ENCODE measurements around the gene ZFR2.
"Not testable (repeated sequence)": the region's sequence is repeated elsewhere in the genome, so short reads cannot be mapped to it uniquely, and the experiment has no call there.

The ZFR2 gene

GRCh38 chr19:3834349-3835054 is 34.3 kb downstream of the ZFR2 start:
- no peak for DNase-seq

DNA sequence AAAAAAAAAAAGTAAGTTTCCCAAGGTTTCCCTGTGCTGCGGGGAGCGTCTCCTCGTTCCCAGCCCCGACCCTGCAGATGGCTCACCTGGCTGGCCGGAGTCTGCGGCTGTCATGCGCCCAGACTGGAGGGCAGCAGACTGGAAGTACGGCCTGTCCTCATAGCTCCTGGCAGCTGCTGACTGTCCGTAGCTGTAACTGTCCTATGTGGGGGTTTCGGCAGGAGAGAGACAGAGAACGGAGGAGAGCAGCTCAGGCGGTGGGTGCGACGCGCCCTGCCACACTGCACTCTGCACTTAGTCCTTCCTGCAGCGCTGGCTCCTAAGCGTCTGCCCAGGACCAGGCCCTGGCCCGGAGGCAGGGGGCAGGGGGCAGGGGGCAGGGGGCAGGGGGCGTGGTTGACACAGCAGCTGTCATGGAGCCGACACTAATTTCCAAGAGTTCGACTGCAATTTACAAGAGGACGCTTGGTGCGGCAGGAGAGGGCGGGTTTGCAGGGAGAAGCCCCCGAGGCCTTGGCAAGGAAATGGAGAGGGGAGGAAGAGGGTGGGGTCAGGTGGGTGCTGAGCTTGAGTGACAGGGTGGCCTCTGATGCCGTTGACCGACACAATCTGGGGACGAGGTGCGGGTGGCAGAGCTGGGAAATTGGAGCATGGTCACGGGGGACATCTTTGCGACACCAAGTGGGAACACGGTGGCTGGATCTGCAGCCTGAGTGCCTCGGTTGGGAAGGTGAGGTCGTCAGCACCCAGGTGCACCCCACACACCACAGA is 35.1 kb downstream of the ZFR2 start:
- no peak for DNase-seq

DNA sequence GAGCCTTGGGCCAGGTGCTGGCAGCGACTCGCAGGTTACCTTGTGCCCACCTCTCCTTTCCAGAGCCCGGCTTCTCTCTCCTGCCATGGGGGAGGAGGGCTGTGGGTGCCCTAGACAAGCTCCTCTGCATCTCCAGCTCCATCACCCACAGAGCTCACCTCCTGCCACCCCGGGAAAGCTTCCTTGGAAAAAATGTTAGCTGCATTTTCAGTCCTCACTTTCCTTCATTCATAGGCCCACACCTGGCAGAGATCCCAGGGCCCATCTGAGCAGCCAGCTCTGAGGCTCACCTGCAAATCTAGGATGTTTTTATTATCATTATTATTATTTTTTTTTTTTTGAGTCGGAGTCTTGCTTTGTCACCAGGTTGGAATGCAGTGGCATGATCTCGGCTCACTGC is 36.8 kb downstream of the ZFR2 start:
- DNase-seq, result no peak

GRCh38 chr19:3831601-3832000 is 37.2 kb downstream of the ZFR2 start:
- no peak for DNase-seq

- no peak for DNase-seq
Measured at GRCh38 chr19:3830621-3831589, 37.9 kb downstream of the ZFR2 start.

GRCh38 chr19:3827306-3827705 is 41.5 kb downstream of the ZFR2 start:
- no peak for DNase-seq

GRCh38 chr19:3826163-3826562 is 42.7 kb downstream of the ZFR2 start:
- DNase-seq, result no peak

DNA sequence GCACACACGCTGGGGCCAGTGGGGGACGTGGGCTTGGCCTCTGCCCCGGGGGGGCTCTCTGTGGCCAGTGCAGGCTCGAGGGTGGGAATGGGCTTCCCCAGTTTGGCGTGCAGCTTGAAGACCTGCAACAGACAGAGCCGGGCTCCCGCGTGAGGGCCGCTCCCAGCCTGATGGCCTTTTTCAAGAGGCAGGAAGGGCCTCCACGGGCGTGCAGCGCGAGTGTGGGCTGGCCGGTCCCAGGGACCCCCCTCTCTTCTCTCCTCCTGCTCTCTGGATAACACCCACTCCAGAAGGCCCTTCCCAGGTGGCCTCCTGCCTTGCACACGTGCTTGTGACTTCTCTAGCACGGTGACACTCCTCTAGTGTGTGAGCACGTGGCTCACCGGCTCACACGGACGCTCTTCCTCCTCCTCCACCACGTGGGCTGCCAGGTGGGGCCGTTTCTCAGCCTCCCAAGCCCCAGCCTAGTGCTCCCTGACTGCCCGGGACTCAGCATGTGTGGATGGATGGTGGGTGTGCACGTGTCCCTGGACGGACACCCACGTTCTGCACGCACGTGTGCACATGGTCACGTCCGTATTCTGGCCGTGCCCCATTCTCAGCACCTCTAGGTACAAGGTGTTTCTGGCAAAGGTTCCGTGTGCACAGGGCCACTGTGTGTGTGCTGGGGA is 43.4 kb downstream of the ZFR2 start:
- DNase-seq, result no peak

- no peak for DNase-seq
Measured at GRCh38 chr19:3823350-3823713, 45.5 kb downstream of the ZFR2 start.

- no peak for DNase-seq
Measured at GRCh38 chr19:3822683-3823349, 46.0 kb downstream of the ZFR2 start.

DNA sequence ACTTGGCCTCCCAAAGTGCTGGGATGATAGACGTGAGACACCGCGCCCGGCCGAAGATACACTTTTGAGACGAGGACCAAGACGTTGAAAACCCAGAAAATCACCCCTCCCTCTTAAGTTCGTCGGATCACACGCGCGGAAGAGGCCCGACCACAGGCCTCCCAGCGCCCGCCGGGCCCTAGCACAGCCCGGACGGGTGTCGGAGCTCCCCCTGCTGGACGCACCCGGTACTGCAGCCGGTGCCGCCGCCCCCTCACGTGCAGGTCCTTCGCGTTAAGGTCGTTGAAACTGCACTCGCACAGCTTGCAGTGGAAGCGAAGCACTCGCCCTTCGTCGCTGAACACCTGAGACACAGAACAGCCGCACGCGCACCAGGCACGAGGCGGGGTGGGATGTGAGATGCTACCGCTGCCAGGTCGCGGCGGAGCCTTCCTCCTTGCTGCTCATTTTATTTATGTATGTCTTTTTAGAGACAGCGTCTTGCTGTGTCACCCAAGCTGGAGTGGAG is 46.9 kb downstream of the ZFR2 start:
- peak; percentile 63 for DNase-seq

GRCh38 chr19:3821156-3821555 is 47.7 kb downstream of the ZFR2 start:
- DNase-seq, result no peak

DNA sequence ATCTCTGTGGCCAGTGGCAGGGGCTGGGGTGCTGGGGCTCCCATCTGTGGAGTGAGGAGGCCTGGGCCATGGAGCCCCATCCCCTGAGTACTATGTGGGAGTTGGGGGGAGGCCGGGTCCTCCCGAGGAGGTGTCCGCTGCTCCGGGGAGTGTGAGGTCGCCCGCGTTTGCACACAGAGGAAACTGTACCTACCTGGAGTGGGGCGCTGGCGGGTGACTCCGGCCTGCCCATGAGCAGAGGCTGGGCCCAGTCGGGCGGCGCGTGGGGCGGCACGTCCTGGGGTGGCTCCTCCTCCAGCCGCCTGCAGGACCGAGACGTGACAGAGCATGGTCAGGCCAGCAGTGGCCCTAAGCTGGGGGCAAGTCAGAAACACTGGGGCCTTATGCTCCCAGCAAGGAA is 48.8 kb downstream of the ZFR2 start:
- DNase-seq, result no peak

GRCh38 chr19:3818918-3819317 is 49.9 kb downstream of the ZFR2 start:
- no peak for DNase-seq

DNA sequence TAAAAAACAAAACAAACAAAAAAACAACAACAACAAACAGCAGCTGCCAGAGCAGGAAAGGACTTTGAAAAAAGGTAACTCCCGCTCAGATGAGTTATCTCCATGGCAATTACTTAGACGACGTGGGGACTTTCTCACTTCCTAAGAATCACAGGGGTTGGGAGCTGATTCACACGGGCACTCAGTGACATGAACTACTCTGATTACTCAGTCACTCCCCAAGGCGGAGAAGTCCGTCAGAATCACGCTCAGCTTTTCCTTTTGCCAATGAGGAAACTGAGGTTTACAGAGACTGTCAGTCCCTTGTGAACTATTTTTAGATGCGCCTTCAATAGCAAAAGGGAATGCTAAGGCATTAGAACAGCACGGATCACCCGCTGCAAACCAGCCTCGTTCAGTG is 50.4 kb downstream of the ZFR2 start:
- DNase-seq, result no peak

DNA sequence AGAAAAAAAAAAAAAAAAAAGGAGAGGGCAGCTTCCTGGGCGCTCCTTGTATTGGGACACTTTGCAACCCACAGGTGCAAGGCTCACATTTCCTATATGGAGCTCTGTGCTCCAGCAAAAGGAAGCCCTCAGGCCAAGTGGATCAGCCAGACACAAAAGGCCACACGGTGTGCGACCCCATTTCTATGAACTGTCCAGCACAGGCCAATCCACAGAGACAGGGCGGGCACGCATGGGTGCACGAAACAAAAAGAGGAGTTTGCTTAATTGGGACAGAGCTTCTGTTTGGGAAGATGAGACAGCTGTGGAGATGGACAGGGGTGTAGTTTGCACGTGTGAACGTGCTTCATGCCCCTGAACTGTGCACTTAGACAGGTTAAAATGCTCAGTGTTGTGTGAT is 51.1 kb downstream of the ZFR2 start:
- no peak for DNase-seq

GRCh38 chr19:3816566-3817218 is 52.1 kb downstream of the ZFR2 start:
- DNase-seq, result no peak

DNA sequence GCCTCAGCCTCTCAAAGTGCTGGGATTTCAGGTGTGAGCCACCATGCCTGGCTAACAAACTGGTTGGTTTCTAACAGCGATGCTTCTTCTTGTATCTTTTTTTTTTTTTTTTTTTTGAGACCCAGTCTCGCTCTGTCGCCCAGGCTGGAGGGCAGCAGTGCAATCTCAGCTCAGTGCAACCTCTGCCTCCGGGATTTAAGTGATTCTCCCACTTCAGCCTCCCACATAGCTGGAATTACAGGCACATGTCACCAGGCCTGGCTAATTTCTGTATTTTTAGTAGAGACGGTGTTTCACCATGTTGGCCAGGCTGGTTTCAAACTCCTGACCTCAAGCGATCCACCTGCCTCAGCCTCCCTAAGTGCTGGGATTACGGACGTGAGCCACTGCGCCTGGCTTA is 52.7 kb downstream of the ZFR2 start:
- DNase-seq, result not testable (repeated sequence)

DNA sequence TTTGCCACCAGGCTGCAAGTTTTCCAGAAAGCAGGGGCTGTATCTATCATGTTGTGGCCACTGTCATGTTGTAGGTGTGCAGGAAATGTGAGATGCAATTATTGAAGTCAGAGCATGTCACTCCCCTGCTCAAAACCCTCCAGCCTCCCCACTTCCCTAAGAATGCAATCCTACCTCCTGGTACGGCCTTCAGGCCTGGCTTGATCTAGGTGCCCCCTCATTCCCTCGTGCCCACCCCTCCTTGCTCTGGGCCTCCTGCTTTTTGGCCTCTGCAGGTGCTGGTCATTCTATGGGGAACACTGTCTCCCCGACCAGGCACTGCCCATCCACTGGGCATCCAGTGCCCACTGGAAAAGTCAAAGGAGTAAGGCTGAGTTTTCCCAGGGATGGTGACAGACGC is 54.2 kb downstream of the ZFR2 start:
- no peak for DNase-seq

DNA sequence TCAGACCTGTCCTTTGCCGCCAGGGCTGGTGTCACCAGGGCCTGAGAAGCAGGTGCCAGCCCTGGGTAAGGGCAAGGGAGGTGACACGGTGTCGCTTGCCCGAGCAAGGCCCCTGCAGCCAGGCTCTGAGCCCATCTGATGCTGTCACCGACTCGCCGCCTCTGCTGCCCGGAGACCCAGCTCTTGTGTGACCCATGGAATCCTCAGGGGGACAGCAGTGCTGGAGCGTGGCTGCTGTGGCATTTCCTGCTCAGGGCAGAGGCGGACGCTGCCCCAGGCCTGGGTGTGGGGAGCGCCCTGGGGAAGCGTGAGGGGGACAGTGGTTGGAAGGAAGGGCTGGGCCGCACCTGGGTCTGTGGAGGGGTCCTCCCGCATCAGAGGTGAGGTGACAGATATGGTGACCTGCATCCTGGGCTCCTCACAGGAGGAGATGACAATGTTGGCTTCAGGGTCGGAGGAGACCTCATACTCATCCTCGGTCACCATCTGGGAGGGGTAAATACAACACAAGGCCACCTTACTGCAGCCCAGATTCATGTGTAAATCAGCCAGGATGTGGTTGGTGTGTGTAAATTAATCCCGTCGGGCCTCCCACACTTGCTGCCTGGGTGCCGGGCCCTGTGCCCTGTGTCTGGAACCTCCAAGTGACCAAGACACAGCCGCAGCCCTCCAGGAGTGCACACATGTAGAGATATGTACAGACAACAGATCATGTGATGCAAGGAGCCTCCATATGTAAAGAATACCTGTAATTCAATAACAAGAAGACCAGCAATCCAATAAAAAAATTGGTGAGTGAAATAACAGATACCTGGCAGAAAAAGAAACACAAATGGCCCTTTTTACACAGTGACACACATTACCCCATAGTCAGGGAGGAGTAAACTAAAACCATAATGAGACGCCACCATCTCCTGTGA is 55.1 kb downstream of the ZFR2 start:
- DNase-seq, result no peak
